NCI-H510A (cell line): ENCODE data around the gene GNB4.

ENCODE experiments used
- DNase-seq: peaks from one replicate; lab custom pipeline; 2025; lab: John Stamatoyannopoulos, UW

The GNB4 gene

DNA sequence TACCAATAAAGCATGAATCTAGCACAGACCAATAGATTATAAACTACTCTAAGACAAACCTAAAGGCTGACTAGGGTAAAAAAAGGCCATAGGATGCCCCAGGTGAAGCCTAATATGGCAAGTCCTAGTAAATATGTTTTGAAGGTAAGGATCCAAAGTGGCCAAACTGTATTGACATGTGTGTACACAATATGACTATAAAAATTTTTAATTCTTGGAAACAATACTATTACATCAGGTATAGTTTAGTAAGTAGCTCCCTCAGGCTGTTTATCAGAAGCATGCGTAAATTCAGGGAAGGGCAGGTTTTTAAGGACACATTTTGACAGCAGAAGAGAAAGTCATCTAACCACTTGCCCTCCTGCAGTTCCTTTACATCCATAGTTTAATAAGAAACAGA lies 18.8 kb downstream of the GNB4 start:
- no peak for DNase-seq

GRCh38 chr3:179432021-179432420 lies 19.2 kb downstream of the GNB4 start:
- no peak for DNase-seq

DNA sequence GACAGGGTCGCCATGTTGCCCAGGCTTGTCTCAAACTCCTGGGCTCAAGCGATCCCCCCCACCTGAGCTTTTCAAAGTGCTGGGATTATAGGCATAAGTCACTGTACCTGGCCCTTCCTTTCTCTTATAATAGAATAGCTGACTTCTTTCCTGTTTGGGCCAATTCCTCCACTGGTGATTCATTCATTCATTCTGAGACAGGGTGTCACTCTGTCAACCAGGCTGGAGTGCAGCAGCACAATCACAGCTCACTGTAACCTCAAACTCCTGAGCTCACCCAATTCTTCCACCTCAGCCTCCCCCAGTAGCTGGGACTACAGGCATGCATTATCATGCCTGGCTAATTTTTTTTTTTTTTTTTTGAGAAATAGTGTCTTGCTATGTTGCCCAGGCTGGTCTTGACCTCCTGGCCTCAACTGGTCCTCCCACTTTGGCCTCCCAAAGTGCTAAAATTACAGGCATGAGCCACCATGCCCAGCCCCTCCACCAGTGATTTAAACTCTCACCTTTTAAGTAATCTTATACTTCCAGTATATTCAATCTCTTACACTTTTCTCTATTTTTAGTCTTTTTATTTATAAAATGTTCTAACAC lies 20.9 kb downstream of the GNB4 start:
- no peak for DNase-seq

GRCh38 chr3:179428876-179429548 lies 22.3 kb downstream of the GNB4 start:
- no peak for DNase-seq

DNA sequence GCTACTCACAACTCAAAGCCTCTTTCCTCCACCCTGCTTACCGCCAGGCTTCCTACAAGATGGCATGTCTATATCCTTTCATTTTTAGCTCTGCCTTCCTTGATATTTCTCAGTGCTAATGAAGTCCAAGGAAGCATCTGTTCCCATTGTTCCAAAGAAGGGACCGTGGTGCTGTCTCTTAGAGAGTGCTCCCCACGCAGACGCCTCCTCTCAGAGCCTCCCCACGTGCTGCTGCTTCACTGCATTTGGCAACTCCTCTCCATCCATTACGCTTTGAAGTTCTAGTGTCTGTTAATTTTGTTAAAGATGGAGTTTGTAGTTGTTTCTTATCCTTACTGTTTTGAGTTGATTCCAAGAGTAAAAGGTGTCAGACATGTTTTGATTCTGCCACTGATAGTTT lies 26.2 kb downstream of the GNB4 start:
- no peak for DNase-seq

DNA sequence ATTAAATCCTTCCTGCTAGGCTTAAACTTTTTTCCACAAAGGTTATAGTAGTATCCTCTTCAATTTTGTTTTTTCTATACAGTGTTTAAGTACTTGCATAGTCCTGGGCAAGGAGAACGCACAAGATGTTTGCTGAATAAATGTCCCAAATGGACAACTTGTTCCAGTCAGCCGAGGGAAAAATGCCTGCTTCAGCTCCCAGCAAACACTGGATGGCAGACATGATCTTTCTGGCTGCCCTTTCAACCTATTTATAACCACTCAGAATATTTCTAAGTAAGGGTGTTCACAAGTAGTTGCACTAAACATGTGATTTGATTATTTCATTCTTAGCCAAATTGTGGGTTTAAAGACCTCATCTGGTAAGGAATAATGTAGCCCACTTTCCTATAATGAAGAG lies 29.8 kb downstream of the GNB4 start:
- DNase-seq, result no peak

DNA sequence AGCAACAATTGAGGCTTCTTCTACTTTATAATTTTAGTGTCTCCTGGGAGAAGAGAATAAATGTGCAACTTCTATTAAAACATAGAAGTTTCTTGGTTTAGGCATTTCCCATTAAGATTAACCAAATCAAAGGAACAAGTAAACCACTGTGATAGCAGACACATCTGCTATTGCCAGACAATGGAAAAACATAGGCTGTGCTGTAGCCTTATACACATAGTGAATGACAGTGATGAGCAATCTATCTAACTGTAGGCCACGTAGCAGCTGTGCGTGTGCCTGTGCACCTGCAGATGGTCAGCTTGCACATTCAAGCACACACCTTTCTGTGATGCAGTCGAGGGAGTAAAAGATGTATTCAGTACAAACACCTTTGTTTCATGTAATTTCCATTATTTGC lies 32.7 kb downstream of the GNB4 start:
- no peak for DNase-seq

DNA sequence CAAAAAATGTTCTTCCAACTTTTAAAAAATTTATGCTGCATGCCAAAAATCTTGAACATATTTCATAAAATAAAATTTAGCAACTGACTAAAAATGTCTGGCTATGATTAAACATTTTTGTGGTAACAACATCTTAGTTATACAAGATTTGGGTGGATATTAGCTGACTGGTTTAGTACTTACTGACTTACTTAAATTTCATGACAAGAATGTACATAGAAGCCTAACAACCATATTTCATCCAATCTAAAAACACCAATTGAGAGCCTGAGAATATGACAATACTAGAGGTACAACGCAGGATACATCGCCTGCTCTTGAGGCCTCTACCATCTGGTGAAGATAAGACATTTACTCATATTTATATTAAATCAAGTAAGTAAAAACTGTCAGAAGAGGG lies 34.6 kb downstream of the GNB4 start:
- no peak for DNase-seq

- no peak for DNase-seq
These were observed 35.9 kb downstream of the GNB4 start for GRCh38 chr3:179415377-179415776.

DNA sequence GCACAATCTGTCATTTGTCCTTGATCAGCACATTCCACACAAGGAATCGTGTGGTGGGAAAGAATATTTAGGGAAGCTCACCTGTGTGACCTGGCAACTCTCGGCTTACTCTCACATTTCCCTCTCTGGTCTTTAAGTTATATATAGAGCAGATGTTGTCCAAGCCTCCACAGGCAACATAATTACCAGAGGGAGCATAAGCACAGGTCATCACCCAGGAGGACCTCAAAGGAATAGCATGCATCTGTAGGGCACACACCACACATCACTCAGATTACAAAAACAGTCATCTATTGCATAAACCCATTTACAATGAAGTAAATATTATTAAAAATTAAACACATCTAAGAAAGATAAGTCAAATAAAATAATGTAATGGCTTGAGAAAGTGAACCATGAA lies 36.5 kb downstream of the GNB4 start:
- no peak for DNase-seq

DNA sequence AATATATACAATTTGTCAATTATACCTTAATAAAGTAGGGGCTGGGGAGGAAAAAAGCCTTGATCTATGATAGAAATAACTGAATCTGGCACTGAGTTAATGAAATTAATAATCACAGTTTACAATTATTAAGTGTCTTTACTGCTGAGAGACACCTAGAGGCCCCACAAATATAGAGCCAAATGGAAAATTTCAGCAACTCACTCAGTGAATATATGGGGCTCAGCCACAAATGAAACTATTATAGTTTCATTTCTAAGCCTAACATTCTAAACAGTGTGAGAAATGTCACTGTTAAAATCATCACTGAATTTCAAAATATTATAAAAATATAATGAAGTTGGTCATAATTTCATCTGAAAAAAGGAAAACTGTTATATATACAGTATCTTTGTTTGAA lies 40.3 kb downstream of the GNB4 start:
- DNase-seq, result no peak

GRCh38 chr3:179410331-179410730 lies 40.9 kb downstream of the GNB4 start:
- no peak for DNase-seq

DNA sequence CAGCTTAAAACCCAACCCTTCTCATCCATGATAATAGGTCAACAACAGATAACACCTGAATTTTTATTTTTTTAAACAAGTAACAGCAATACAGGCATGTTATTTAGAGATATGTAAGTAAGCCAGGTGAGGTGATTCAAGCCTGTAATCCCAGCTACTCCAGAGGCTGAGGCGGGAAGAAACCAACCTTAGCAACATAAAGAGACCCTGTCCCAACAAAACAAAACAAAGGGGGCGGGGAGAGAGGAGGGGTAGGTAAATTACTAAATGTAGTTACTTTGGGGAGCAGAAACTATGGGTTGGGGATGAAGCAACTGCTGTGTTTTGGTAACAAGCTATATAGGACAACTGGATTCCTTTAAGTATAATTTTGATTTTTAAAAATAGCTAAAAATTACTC lies 47.0 kb downstream of the GNB4 start:
- DNase-seq, result no peak

- no peak for DNase-seq
These were observed 48.3 kb downstream of the GNB4 start for GRCh38 chr3:179402963-179403362.

DNA sequence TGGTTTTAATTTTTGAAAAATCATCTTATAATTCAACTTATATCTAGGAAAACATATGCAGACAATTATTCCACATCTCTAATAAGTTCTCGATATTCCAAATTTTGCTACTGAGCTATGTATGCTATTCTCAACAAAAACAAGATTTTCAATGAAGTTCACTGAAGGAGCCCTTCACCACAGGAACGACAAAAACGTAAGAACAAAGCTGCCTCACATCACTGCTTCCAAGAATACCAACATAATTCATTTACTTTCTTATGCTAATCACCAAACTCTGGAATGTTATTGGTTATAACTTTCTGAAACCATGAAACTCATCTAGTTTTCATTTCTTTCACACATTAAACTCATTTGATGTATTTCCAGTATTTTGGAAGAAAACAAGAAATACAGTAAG lies 49.7 kb downstream of the GNB4 start:
- no peak for DNase-seq

DNA sequence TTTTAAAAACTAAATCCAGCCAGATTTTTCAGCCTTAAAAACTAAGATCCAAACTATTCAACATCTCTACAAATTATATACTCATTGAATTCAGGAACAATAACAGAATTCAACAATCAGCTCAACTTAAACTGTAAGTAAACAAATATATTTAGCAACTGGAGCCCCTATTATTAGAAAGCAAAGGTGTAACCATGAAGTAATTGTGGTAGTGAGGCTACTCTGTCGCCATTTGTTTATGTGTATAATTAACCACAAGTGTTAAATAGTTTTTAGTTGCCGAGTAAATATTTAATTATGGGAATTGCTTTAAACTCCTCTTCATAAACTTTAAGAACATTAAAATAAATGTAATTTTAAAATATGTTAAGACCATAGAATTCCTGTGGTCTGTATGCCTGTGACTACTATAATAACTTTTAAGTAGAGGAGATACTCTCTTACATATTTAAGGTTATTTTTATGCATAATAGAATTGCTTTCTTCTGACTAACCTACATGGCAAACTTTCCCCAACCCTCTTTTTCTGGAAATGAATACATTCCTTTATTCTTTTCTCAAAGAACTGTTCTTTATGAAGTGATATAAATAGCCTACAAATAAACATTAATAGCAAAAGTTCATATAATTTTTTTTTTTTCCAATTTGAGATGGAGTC lies 52.6 kb downstream of the GNB4 start:
- DNase-seq, result no peak

DNA sequence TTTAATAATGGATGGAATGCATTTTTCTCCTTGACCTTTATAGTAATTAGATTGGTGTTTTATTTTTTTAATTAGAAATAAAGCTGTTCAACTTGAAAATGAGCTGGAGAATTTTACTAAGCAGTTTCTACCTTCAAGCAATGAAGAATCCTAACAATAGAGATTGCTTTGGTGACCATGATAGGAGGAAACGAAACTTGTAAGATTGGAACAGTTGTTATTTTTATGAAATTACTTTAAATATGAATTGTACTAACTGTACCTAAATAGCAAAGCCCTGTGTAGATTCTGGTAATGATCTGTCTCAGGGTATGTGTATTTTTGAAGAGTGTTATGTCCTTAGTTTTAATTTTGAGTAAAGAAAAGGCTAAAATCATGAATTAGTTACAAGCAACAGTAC lies 59.4 kb downstream of the GNB4 start:
- no peak for DNase-seq

DNA sequence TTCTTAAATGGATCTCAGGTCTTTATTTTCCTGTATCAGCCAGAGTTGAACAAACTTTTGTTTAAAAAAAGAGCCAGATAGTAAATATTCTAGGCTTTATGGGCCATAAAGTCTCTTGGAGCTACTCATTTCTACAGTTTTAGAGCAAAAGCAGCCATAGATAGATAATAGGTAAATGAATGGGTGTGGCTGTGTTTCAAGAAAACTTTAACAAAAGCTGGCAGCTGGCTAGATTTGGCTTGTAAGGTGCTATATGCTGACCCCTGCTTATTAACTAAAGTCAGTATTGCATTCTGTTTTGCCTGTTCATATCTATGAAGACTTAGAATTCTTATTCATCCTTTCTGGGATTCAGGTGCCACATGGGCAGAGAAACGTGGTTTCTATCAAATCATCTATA lies 74.8 kb downstream of the GNB4 start:
- no peak for DNase-seq

GRCh38 chr3:179375091-179375999 lies 75.9 kb downstream of the GNB4 start:
- DNase-seq, result no peak

GRCh38 chr3:179373938-179374337 lies 77.3 kb downstream of the GNB4 start:
- no peak for DNase-seq

DNA sequence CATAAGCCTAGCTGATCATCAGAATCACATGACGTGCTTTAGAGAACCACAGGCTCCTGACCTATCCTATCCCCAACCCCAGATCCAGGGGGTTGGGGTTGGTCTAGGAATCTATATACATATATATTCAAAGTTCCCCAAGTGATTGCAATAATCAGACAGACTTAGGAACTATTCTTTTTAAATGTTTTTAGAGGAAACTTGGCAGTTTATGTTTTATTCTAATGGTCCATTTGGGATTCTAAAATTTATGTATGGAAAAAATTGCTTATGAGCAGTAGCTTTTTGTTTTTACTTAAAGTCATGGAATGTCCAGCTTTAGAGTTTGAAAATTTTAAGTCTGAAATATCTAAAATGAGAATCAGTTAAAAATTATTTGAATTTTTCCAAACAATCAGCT lies 81.6 kb downstream of the GNB4 start:
- DNase-seq, result no peak

DNA sequence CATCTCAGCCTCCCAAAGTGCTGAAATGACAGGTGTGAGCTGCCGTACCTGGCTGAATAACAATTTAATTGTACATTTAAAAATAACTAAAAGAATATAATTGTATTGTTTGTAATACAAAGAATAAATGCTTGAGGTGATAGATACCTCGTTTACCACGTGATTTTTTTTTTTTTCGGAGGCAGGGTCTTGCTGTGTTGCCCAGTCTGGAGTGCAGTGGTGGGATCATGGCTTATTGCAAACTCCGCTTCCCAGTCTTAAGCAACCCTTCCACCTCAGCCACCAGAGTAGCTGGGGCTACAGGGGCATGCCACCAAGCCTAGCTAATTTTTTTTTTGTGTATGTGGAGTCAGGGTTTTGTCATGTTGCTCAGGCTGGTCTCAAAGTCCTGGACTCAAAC lies 87.9 kb downstream of the GNB4 start:
- DNase-seq, result no peak

- DNase-seq, result no peak
These were observed 95.3 kb downstream of the GNB4 start for GRCh38 chr3:179355996-179356395.
